ENCODE data around the gene DVL2. TPM values are rescaled to one million over a fixed set of nuclear protein-coding genes. Genes with fewer than 3 reads are reported as not detected.

DVL2 gene
- total RNA-seq, 4 donors from 2014 or later = 34.5 to 55.5 (median 43.7) TPM

GRCh38 chr17:7256766-7257456 lies 22.6 kb upstream of the DVL2 start:
- Histone ChIP-seq H3K4me3 (no peak overlapping the region), H3K36me3 (peaks cover 40 to 60% (median 57%) of the 10 kb centered on the region in 4 donors), H3K27ac (replicated peaks in 1 of 4) (no peak overlapping the region), H3K27me3 (peaks cover 6 to 17% (median 12%) of the 10 kb centered on the region in 4 donors), H3K9me3 (no peaks in the 10 kb centered on the region), H3K4me1 (peaks cover 22 to 35% (median 27%) of the 10 kb centered on the region in 4 donors)
- DNase-seq (ENCODE audit: extremely low spot score) = no peak
- 89% methylated on average over 8 of the region's 8 CpGs for WGBS
- intact Hi-C loops (cut with DNase I) = loop anchor here (10.0 kb wide), 1 partner anchor 298 kb away; the partner anchor contains the start of gene TNFSF13
- TF ChIP-seq CTCF (IDR thresholded peaks at IDR 0.05) = no peak
- TF ChIP-seq EP300 (IDR thresholded peaks at IDR 0.05) = no peak

- no peak overlapping the region for H3K27ac ChIP-seq (replicated peaks in 1 of 4)
- intact Hi-C loops (cut with DNase I) = loop anchor here (10.0 kb wide), 1 partner anchor 300 kb away; the partner anchor contains the start of gene TNFSF13
Observed at GRCh38 chr17:7254511-7254910, 20.2 kb upstream of the DVL2 start.

GRCh38 chr17:7253082-7253481 lies 18.8 kb upstream of the DVL2 start:
- TF ChIP-seq POLR2A (IDR thresholded peaks at IDR 0.05; ENCODE audit: low read depth) = no peak
- no peak for TF ChIP-seq EP300 (IDR thresholded peaks at IDR 0.05)
- intact Hi-C loops (cut with DNase I) = loop anchor here (10.0 kb wide), 1 partner anchor 302 kb away; the partner anchor contains the start of gene TNFSF13
- WGBS = 78% methylated on average over 5 of the region's 5 CpGs
- Histone ChIP-seq H3K9me3 (no peaks in the 10 kb centered on the region), H3K36me3 (peaks cover 25 to 43% (median 41%) of the 10 kb centered on the region in 4 donors), H3K4me1 (peaks cover 36 to 47% (median 41%) of the 10 kb centered on the region in 4 donors), H3K4me3 (peak overlapping the region; percentile 78 to 98 (median 96)), H3K27ac (replicated peaks in 1 of 4) (peak overlapping the region; percentile 98 to 100 (median 99)), H3K27me3 (no peaks in the 10 kb centered on the region)
- DNase-seq (ENCODE audit: extremely low spot score) = no peak

More at GRCh38 chr17:7254511-7254910, 20.2 kb upstream of the DVL2 start:
- Histone ChIP-seq H3K9me3 (no peaks in the 10 kb centered on the region), H3K36me3 (peaks cover 39 to 58% (median 55%) of the 10 kb centered on the region in 4 donors), H3K4me3 (no peak overlapping the region), H3K27me3 (no peaks in the 10 kb centered on the region), H3K4me1 (peaks cover 25 to 33% (median 27%) of the 10 kb centered on the region in 4 donors)
- no peak for DNase-seq (ENCODE audit: extremely low spot score)
- TF ChIP-seq POLR2A (IDR thresholded peaks at IDR 0.05; ENCODE audit: low read depth) (no peak), POLR2AphosphoS5 (IDR thresholded peaks at IDR 0.05) (no peak), CTCF (IDR thresholded peaks at IDR 0.05) (no peak), EP300 (IDR thresholded peaks at IDR 0.05) (no peak)
- 85% methylated on average over 4 of the region's 4 CpGs for WGBS

- intact Hi-C loops (cut with DNase I) = loop anchor here (10.0 kb wide), 1 partner anchor 302 kb away; the partner anchor contains the start of gene TNFSF13
- WGBS = 1% methylated on average over 38 of the region's 55 CpGs
Observed at GRCh38 chr17:7252176-7253043, 18.1 kb upstream of the DVL2 start, which contains the start of gene ELP5. TSS of gene ELP5 (plus strand) at chr17:7252215. CDS start at chr17:7252551, 336 bp downstream.

More at GRCh38 chr17:7252176-7253043, 18.1 kb upstream of the DVL2 start, which contains the start of gene ELP5:
- H3K9me3 ChIP-seq = no peaks in the 10 kb centered on the region
- peak within 1 kb of the TSS; percentile 78 to 98 (median 96) for H3K4me3 ChIP-seq
- peak within 1 kb of the TSS; percentile 98 to 100 (median 99) for H3K27ac ChIP-seq (replicated peaks in 1 of 4)
- no peaks in the 10 kb centered on the region for H3K27me3 ChIP-seq
- H3K4me1 ChIP-seq = peaks cover 36 to 52% (median 44%) of the 10 kb centered on the region in 4 donors
- TF ChIP-seq POLR2A (IDR thresholded peaks at IDR 0.05; ENCODE audit: low read depth) (no peak), POLR2AphosphoS5 (IDR thresholded peaks at IDR 0.05) (peak; percentile 77 to 84), EP300 (IDR thresholded peaks at IDR 0.05) (no peak), CTCF (IDR thresholded peaks at IDR 0.05) (peak in 2 of 3 experiments; percentile 24 to 36)
- DNase-seq (ENCODE audit: extremely low spot score) = peak; percentile 98
- peaks cover 21 to 37% (median 34%) of the 10 kb centered on the region in 4 donors for H3K36me3 ChIP-seq
